ENCODE results near the gene ADAMTS7.
"Not testable (repeated sequence)": the region's sequence is repeated elsewhere in the genome, so short reads cannot be mapped to it uniquely, and the experiment has no call there.

ADAMTS7 gene, protein sequence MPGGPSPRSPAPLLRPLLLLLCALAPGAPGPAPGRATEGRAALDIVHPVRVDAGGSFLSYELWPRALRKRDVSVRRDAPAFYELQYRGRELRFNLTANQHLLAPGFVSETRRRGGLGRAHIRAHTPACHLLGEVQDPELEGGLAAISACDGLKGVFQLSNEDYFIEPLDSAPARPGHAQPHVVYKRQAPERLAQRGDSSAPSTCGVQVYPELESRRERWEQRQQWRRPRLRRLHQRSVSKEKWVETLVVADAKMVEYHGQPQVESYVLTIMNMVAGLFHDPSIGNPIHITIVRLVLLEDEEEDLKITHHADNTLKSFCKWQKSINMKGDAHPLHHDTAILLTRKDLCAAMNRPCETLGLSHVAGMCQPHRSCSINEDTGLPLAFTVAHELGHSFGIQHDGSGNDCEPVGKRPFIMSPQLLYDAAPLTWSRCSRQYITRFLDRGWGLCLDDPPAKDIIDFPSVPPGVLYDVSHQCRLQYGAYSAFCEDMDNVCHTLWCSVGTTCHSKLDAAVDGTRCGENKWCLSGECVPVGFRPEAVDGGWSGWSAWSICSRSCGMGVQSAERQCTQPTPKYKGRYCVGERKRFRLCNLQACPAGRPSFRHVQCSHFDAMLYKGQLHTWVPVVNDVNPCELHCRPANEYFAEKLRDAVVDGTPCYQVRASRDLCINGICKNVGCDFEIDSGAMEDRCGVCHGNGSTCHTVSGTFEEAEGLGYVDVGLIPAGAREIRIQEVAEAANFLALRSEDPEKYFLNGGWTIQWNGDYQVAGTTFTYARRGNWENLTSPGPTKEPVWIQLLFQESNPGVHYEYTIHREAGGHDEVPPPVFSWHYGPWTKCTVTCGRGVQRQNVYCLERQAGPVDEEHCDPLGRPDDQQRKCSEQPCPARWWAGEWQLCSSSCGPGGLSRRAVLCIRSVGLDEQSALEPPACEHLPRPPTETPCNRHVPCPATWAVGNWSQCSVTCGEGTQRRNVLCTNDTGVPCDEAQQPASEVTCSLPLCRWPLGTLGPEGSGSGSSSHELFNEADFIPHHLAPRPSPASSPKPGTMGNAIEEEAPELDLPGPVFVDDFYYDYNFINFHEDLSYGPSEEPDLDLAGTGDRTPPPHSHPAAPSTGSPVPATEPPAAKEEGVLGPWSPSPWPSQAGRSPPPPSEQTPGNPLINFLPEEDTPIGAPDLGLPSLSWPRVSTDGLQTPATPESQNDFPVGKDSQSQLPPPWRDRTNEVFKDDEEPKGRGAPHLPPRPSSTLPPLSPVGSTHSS (N-terminal part only)

GRCh38 chr15:78811124-78811824, at the start of gene ADAMTS7:
Gene ADAMTS7, minus strand, starts transcription at chr15:78811464. Its CDS starts 244 bp downstream, at chr15:78811220.
- ATAC-seq = peak; percentile 88
- peak; percentile 83 for DNase-seq

DNA sequence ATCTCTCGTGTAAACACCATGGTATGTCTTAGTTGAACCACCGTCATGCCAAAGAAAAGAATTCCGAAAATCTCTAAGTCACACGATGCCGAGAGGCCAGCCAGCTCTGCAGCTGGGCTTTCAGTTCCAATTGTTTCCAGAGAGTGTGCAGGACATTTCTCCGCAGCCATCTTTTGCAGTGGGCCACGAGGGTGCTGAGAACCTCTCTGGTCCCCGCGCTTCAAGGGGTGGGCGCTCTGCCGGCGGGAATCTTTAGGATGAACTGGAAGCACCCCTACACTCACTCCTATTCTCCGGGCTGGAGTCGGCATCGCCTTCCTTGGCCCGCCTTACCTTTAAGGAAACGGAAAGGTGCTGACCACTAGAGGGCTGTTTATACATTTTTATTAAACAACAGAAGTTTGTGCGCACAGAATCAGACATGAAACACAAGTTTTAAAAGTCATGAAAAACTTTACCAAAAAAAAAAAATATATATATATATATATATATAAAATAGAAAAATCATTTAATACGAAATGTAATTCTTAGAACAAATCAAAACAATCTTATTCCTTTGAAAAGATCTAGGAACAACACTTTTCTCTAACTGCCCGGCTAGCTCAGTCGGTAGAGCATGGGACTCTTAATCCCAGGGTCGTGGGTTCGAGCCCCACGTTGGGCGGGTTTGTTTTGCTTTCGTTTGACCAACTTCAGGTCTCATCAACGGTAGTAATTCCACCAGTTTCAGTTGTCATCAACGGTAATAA, 48.9 kb upstream of the ADAMTS7 start:
- peak; percentile 94 for ATAC-seq
- DNase-seq = peak; percentile 83

DNA sequence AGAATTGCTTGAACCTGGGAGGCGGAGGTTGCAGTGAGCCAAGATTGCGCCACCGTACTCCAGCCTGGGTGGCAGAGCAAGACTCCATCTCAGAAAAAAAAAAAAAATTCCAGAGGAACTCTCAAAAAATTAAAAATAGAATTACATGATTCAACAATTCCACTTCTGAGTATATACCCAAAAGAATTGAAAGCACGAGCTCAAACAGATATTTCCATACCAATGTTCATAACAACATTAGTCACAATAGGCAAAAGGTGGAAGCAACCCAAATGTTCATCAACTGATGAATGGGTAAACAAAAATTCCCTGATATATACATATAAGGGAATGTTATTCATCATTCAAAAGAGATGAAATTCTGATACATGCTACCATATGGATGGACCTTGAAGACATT, 44.5 kb upstream of the ADAMTS7 start:
- DNase-seq = no peak
- no peak for ATAC-seq

GRCh38 chr15:78854833-78855372, 43.6 kb upstream of the ADAMTS7 start:
- DNase-seq = no peak
- no peak for ATAC-seq

DNA sequence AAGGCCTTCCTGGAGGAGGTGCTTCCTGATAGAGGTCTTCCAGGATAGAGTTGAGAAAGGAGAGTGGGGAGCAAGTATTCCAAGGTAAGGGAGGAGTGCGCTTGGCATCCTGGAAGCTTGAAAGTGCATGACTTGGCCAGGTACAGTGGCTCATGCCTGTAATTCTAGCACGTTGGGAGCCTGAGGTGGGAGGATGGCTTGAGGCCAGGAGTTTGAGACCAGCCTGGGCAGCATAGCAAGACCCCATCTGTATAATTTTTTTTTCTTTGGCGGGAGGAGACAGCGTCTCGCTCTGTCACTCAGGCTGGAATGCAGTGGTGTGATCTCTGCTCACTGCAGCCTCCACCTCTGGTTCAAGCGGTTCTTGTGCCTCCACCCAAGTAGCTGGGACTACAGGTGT, 42.2 kb upstream of the ADAMTS7 start:
- DNase-seq (no peak), ATAC-seq (no peak)

DNA sequence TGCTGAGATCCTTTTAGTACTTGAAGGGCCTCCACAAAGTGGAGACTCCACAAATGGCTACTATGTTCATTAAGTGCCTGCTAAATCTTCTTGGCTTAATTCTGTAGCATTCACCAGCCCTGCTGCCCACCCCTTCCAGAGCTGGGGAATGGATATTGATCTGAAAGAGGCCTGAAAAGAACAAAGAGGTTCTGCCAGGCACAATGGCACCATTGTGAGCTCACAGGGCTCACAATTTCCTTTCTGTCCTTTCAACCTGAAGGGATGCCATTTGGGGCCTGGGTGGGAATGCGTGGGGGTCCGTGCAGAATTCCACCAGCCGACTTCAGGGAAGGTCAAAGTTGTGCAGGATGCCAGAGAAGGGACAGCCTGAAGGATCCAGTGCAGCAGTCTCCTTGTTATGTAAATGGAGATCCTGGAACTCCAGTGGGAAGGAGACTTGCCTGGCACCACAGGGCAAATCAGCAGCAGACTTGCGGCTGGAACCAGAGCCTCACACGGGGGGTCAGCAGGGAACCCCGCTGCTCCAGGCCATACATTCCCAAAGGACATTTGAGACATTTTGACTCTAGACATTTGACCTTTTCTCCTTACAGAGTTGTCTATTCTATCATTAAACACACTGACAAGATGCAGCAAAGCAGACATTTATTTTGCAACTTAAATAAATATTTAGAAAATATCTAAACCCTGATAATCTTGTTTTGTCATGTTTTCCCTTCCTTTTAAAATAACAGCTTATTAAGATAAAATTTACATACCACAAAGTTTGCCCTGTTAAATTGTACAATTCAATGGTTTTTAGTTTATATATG, 39.9 kb upstream of the ADAMTS7 start:
- ATAC-seq (no peak), DNase-seq (no peak)

GRCh38 chr15:78850352-78850751, 39.1 kb upstream of the ADAMTS7 start:
- DNase-seq (no peak), ATAC-seq (no peak)

DNA sequence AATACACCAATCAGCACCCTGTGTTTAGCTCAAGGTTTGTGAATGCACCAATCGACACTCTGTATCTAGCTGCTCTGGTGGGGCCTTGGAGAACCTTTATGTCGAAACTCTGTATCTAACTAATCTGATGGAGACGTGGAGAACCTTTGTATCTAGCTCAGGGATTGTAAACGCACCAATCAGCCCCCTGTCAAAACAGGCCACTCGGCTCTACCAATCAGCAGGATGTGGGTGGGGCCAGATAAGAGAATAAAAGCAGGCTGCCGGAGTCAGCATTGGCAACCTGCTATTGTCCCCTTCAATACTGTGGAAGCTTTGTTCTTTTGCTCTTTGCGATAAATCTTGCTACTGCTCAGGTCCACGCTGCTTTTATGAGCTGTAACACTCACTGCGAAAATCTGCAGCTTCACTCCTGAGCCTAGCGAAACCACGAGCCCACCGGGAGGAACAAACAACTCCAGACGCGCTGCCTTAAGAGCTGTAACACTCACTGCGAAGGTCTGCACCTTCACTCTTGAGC, 36.2 kb upstream of the ADAMTS7 start:
- DNase-seq, ATAC-seq: not testable (repeated sequence)

GRCh38 chr15:78846906-78847305, 35.6 kb upstream of the ADAMTS7 start:
- DNase-seq, ATAC-seq: not testable (repeated sequence)

DNA sequence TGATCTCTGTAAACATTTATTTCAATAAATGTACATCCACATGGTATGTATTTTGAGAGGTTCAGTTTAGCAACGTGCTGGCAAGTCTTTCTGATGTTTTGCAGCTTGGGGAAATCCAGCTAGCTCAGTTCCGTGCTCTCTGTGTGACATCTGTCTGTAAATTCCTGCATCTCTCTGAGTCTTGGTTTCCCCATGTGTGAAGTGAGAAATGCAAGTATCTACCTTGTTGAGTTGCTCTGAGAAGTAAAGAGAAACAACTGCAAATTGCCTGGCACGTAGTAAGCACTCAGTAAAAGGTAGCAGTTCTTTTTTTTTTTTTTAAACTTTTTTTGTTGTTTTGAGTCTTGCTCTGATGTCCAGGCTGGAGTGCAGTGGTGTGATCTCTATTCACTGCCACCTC, 31.3 kb upstream of the ADAMTS7 start:
- ATAC-seq = no peak
- no peak for DNase-seq

DNA sequence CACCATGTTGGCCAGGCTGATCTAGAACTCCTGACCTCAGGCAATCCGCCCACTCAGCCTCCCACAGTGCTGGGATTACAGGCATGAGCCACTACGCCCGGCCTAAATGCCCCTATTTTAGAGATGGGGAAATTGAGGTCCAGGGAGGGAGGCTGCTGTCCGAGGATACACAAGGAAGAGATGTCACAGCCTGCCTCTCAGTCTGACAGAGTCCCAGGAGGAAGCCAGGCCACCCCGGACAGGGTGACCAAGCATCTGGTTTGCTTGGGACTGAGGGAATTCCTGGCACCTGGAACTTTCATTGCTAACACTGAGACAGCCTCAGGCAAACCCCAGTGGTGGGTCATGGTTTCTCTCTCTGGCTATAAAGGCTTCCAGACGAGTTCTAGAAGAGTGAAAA, 30.6 kb upstream of the ADAMTS7 start:
- ATAC-seq = no peak

DNA sequence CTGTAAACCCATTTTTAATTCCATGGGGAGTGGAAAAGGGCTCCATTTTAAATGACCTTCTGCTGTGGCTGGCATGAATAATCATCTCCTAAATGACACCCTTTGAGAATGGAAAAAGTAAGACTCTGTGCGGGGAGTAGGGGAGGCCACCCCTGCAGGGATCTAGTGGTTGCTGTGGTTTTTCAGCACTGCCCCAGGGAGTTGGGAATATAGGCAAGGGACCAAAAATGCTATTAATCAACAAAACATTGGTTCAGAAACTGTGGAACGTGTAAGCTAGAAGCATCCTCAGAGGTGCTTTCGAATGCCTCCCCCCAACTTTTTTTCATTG, 30.1 kb upstream of the ADAMTS7 start:
- DNase-seq (peak; percentile 19), ATAC-seq (peak; percentile 79)

More for the DNA sequence above, 30.6 kb upstream of the ADAMTS7 start:
- DNase-seq = no peak

- ATAC-seq (peak; percentile 15), DNase-seq (peak; percentile 44)
Observed at GRCh38 chr15:78840661-78841375, 29.6 kb upstream of the ADAMTS7 start.

DNA sequence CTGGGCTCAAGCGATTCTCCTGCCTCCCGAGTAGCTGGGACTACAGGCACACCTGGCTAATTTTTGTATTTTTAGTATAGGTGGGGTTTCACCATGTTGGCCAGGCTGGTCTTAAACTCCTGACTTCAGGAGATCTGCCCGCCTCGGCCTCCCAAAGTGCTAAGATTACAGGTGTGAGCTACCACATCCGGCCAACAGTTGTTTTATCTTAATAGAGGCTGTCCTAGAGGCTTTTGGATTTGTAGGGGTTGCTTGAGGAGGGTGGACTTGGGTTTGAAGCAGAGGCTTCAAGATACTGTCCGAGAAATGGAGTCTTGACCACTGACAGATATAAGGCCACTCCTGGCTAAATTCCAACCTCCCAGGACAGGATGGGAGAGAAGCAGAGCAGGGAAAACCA, 27.9 kb upstream of the ADAMTS7 start:
- not testable (repeated sequence) for ATAC-seq, DNase-seq

- ATAC-seq = no peak
Observed at GRCh38 chr15:78838489-78838888, 27.2 kb upstream of the ADAMTS7 start.

GRCh38 chr15:78837543-78837942, 26.3 kb upstream of the ADAMTS7 start:
- DNase-seq (no peak), ATAC-seq (no peak)

More at GRCh38 chr15:78838489-78838888, 27.2 kb upstream of the ADAMTS7 start:
- no peak for DNase-seq

DNA sequence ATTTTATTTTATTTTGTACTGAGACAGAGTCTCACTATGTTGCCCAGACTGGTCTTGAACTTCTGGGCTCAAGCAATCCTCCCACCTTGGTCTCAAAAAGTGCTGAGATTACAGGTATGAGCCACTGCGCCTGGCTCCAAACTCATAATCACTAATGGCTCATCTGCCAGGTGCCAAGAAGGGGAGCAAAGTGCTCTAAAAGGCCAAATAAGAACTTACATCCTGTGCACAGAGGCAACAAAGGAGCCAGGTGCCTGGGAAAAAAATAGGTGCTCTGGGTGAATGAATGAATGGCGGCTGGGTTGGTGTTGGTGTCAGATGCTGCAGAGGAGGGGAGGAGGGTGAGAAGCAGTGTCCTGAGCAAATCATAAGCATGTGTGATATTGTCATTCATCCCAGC, 25.9 kb upstream of the ADAMTS7 start:
- no peak for DNase-seq
- no peak for ATAC-seq

DNA sequence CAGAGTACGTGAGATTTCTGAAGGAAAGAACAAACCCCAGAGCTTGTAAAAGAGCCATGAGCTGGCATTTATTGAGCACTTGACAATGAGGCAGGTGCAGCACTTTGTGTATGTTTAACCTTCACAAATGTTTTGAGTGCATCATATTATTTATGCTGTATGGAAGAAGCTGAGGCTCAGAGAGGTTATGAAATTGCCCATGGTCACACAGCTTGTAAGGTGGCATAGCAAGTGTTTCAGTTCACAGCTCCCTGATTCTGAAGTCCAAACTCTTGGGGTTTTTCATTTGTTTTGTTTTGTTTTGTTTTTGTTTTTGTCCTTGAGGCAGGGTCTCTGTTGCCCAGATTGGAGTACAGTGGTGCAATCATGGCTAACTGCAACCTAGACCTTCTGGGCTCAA, 25.1 kb upstream of the ADAMTS7 start:
- ATAC-seq = no peak

More for the DNA sequence above, 25.1 kb upstream of the ADAMTS7 start:
- no peak for DNase-seq

Data from stimulated activated naive CD8-positive, alpha-beta T cell treated with anti-CD3 and anti-CD28 coated beads, Interleukin-15, Interleukin-2, amounts not matched to agents 100 U/mL and 50 U/mL, for 24 hours (primary cell).